GM19438 (cell line): Measurements from ENCODE around the gene CYB5D1.

ENCODE experiments used
- ATAC-seq: cut with Tn5 transposase; IDR thresholded peaks from one replicate; pipeline ENCODE4 v1.9.1; 2021; ENCODE audit warnings: low read depth; ENCODE audit not compliant: unreplicated experiment

The CYB5D1 gene

GRCh38 chr17:7911116-7911515 lies 53.3 kb downstream of the CYB5D1 start:
- no peak for ATAC-seq
